Activated T-cell treated with anti-CD3 and anti-CD28 coated beads for 4 hours (primary cell): ENCODE measurements around the gene CIDEA.

Experiments
- DNase-seq: peaks from one replicate; pipeline ENCODE4 v3.0.0-alpha.2; 2020

Gene CIDEA

GRCh38 chr18:12302391-12303147, 48.4 kb downstream of the CIDEA start:
- DNase-seq = no peak

GRCh38 chr18:12304351-12305210, 50.4 kb downstream of the CIDEA start:
- DNase-seq = no peak

- DNase-seq = no peak
These were observed 51.0 kb downstream of the CIDEA start for GRCh38 chr18:12305211-12305610.

- no peak for DNase-seq
These were observed 51.9 kb downstream of the CIDEA start for GRCh38 chr18:12305930-12306629.

- DNase-seq = no peak
These were observed 52.9 kb downstream of the CIDEA start for GRCh38 chr18:12306752-12307700.

- no peak for DNase-seq
These were observed 53.7 kb downstream of the CIDEA start, which contains the start of gene TUBB6 for GRCh38 chr18:12307701-12308385. Gene TUBB6 (plus strand): TSS chr18:12308241. CDS start chr18:12308293, 52 bp downstream.

- no peak for DNase-seq
These were observed 54.4 kb downstream of the CIDEA start for GRCh38 chr18:12308386-12309100.

- DNase-seq = no peak
These were observed 55.6 kb downstream of the CIDEA start for GRCh38 chr18:12309683-12310198.

GRCh38 chr18:12310762-12311161, 56.6 kb downstream of the CIDEA start:
- DNase-seq = no peak

GRCh38 chr18:12312976-12313375, 58.8 kb downstream of the CIDEA start:
- DNase-seq = no peak

- no peak for DNase-seq
These were observed 59.5 kb downstream of the CIDEA start for GRCh38 chr18:12313530-12314245.

- DNase-seq = no peak
These were observed 60.6 kb downstream of the CIDEA start for GRCh38 chr18:12314591-12315305.

- no peak for DNase-seq
These were observed 61.3 kb downstream of the CIDEA start for GRCh38 chr18:12315490-12315889.

- no peak for DNase-seq
These were observed 61.8 kb downstream of the CIDEA start for GRCh38 chr18:12315911-12316310.

- no peak for DNase-seq
These were observed 63.6 kb downstream of the CIDEA start for GRCh38 chr18:12317664-12318333.

- DNase-seq = no peak
These were observed 64.2 kb downstream of the CIDEA start for GRCh38 chr18:12318334-12318697.

- no peak for DNase-seq
These were observed 64.7 kb downstream of the CIDEA start for GRCh38 chr18:12318857-12319256.

- no peak for DNase-seq
These were observed 67.2 kb downstream of the CIDEA start for GRCh38 chr18:12321333-12321732.
